Measurements from ENCODE around the gene TMPRSS5.

Gene TMPRSS5

GRCh38 chr11:113667801-113668200 is 38.3 kb downstream of the TMPRSS5 start:
- no peak for DNase-seq (ENCODE audit: low read depth)

- no peak for DNase-seq (ENCODE audit: low read depth)
Observed at GRCh38 chr11:113666584-113666983, 39.5 kb downstream of the TMPRSS5 start.

- DNase-seq (ENCODE audit: low read depth), result no peak
Observed at GRCh38 chr11:113664981-113665710, 41.0 kb downstream of the TMPRSS5 start.

GRCh38 chr11:113664069-113664980 is 41.8 kb downstream of the TMPRSS5 start:
- no peak for DNase-seq (ENCODE audit: low read depth)

GRCh38 chr11:113663567-113663966 is 42.5 kb downstream of the TMPRSS5 start:
- DNase-seq (ENCODE audit: low read depth), result no peak

GRCh38 chr11:113655771-113656170 is 50.3 kb downstream of the TMPRSS5 start:
- DNase-seq (ENCODE audit: low read depth), result no peak

GRCh38 chr11:113651023-113651422 is 55.1 kb downstream of the TMPRSS5 start:
- no peak for DNase-seq (ENCODE audit: low read depth)

GRCh38 chr11:113649311-113649710 is 56.8 kb downstream of the TMPRSS5 start:
- DNase-seq (ENCODE audit: low read depth), result no peak

- no peak for DNase-seq (ENCODE audit: low read depth)
Observed at GRCh38 chr11:113647856-113648255, 58.3 kb downstream of the TMPRSS5 start.

GRCh38 chr11:113647108-113647507 is 59.0 kb downstream of the TMPRSS5 start:
- no peak for DNase-seq (ENCODE audit: low read depth)

GRCh38 chr11:113645593-113646349 is 60.3 kb downstream of the TMPRSS5 start:
- DNase-seq (ENCODE audit: low read depth), result no peak

- no peak for DNase-seq (ENCODE audit: low read depth)
Observed at GRCh38 chr11:113644605-113645004, 61.5 kb downstream of the TMPRSS5 start.

- DNase-seq (ENCODE audit: low read depth), result no peak
Observed at GRCh38 chr11:113643701-113644100, 62.4 kb downstream of the TMPRSS5 start.

GRCh38 chr11:113643006-113643585 is 63.0 kb downstream of the TMPRSS5 start:
- DNase-seq (ENCODE audit: low read depth), result no peak

GRCh38 chr11:113642090-113642489 is 64.0 kb downstream of the TMPRSS5 start:
- DNase-seq (ENCODE audit: low read depth), result no peak

- no peak for DNase-seq (ENCODE audit: low read depth)
Observed at GRCh38 chr11:113638376-113638775, 67.7 kb downstream of the TMPRSS5 start.

- no peak for DNase-seq (ENCODE audit: low read depth)
Observed at GRCh38 chr11:113637636-113638035, 68.5 kb downstream of the TMPRSS5 start.

All from stimulated activated CD8-positive, alpha-beta memory T cell treated with anti-CD3 and anti-CD28 coated beads, Interleukin-7, amount 100 ng/mL, for 24 hours (primary cell).